ENCODE data around the gene THYN1.
"Not testable (repeated sequence)": the region's sequence is repeated elsewhere in the genome, so short reads cannot be mapped to it uniquely, and the experiment has no call there.

THYN1 gene

GRCh38 chr11:134273317-134273712 is 20.2 kb upstream of the THYN1 start:
- no peak for DNase-seq

GRCh38 chr11:134272381-134273316 is 19.5 kb upstream of the THYN1 start:
- DNase-seq, result peak; percentile 20

- no peak for DNase-seq
Measured at GRCh38 chr11:134271978-134272377, 18.8 kb upstream of the THYN1 start.

GRCh38 chr11:134270250-134270714 is 17.1 kb upstream of the THYN1 start:
- no peak for DNase-seq

- DNase-seq, result no peak
Measured at GRCh38 chr11:134267966-134268365, 14.8 kb upstream of the THYN1 start.

GRCh38 chr11:134267461-134267860 is 14.3 kb upstream of the THYN1 start:
- DNase-seq, result no peak

GRCh38 chr11:134266841-134267251 is 13.7 kb upstream of the THYN1 start:
- peak; percentile 73 for DNase-seq

GRCh38 chr11:134266440-134266839 is 13.3 kb upstream of the THYN1 start:
- DNase-seq, result no peak

GRCh38 chr11:134264966-134265764 is 12.0 kb upstream of the THYN1 start:
- DNase-seq, result no peak

GRCh38 chr11:134261626-134262488 is 8.7 kb upstream of the THYN1 start:
- DNase-seq, result peak; percentile 9

- no peak for DNase-seq
Measured at GRCh38 chr11:134260983-134261382, 7.8 kb upstream of the THYN1 start.

- DNase-seq, result no peak
Measured at GRCh38 chr11:134260503-134260902, 7.4 kb upstream of the THYN1 start.

- DNase-seq, result no peak
Measured at GRCh38 chr11:134258577-134258976, 5.4 kb upstream of the THYN1 start.

GRCh38 chr11:134257101-134257500 is 3.9 kb upstream of the THYN1 start:
- DNase-seq, result no peak

- not testable (repeated sequence) for DNase-seq
Measured at GRCh38 chr11:134255184-134255561, 2.0 kb upstream of the THYN1 start.

- no peak for DNase-seq
Measured at GRCh38 chr11:134254433-134255183, 1.5 kb upstream of the THYN1 start.

- no peak for DNase-seq
Measured at GRCh38 chr11:134252346-134253187, 585 bp downstream of the THYN1 start.

GRCh38 chr11:134250675-134251074 is 2.5 kb downstream of the THYN1 start:
- DNase-seq, result no peak

- no peak for DNase-seq
Measured at GRCh38 chr11:134250246-134250645, 2.9 kb downstream of the THYN1 start.

- DNase-seq, result no peak
Measured at GRCh38 chr11:134248910-134249480, 4.2 kb downstream of the THYN1 start.

GRCh38 chr11:134246678-134247077 is 6.5 kb downstream of the THYN1 start:
- DNase-seq, result no peak
